ENCODE results near the gene HYAL2.

Gene HYAL2

GRCh38 chr3:50268703-50269451 lies 53.7 kb downstream of the HYAL2 start, which contains the start of gene SEMA3B:
Gene SEMA3B (plus strand): TSS chr3:50269147. CDS start chr3:50269241, 94 bp downstream.
- DNase-seq: no peak

GRCh38 chr3:50268276-50268675 lies 54.3 kb downstream of the HYAL2 start:
- no peak for DNase-seq

All from NCI-H2171 (cell line).